RWPE1 (cell line): Measurements from ENCODE around the gene DNAJC6.

Source experiments
- CTCF ChIA-PET: fragments of 350-600 bp; sonication (Branson Sonifier 250); formaldehyde crosslinking; extraction: SDS; loops from one replicate; lab custom pipeline; 2021; lab: Yijun Ruan, JAX
- POLR2A ChIA-PET: fragments of 400-600 bp; formaldehyde crosslinking; extraction: SDS; loops from one replicate; lab custom pipeline; 2020; ENCODE audit warnings: antibody characterized with exemption; ENCODE audit not compliant: low non-redundant PET; lab: Yijun Ruan, JAX
- DNase-seq: peaks from one replicate; pipeline ENCODE4 v3.0.0; 2012; ENCODE audit warnings: low spot score
- H3K27ac ChIP-seq: fragments of 450-650 bp; 2 replicates; pipeline ENCODE4 v1.5.1; 2017
- CTCF ChIP-seq: fragments of 450-650 bp; conservative IDR thresholded peaks from 2 replicates; pipeline ENCODE4 v1.5.1; 2017; ENCODE audit warnings: low read depth, mild to moderate bottlenecking

DNAJC6 gene

GRCh38 chr1:65292861-65293593 is 16.3 kb upstream of the DNAJC6 start:
- no peak for TF ChIP-seq CTCF
- no peak for DNase-seq
- H3K27ac ChIP-seq, result no peak overlapping the region
- ChIA-PET CTCF (no interaction called here), POLR2A (no interaction called here)

GRCh38 chr1:65297706-65298105 is 11.6 kb upstream of the DNAJC6 start:
- POLR2A ChIA-PET, result no interaction called here
- no peak for TF ChIP-seq CTCF
- no peak for DNase-seq
- CTCF ChIA-PET, result no interaction called here
- H3K27ac ChIP-seq, result no peak overlapping the region

GRCh38 chr1:65299328-65299727 is 10.0 kb upstream of the DNAJC6 start:
- POLR2A ChIA-PET, result no interaction called here
- no peak for DNase-seq
- CTCF ChIA-PET, result interaction anchor here (0.6 kb wide), 1 partner anchor 18 kb away, joined by 3 read pairs; no protein-coding TSS in a partner anchor
- no peak for TF ChIP-seq CTCF
- H3K27ac ChIP-seq, result no peak overlapping the region

- ChIA-PET POLR2A (no interaction called here), CTCF (interaction anchor here (0.6 to 0.7 kb wide), 2 partner anchors 80 to 1138 kb away, joined by 9 to 10 read pairs; no protein-coding TSS in a partner anchor)
- no peak overlapping the region for H3K27ac ChIP-seq
- TF ChIP-seq CTCF, result no peak
- DNase-seq, result no peak
Observed at GRCh38 chr1:65308781-65309303, 501 bp upstream of the DNAJC6 start.

- ChIA-PET POLR2A (interaction anchor here (0.7 kb wide), 1 partner anchor 56 kb away, joined by 9 read pairs; no protein-coding TSS in a partner anchor), CTCF (interaction anchor here (0.6 to 0.9 kb wide), 3 partner anchors 228 to 421 kb away, joined by 3 to 4 read pairs (median 3); no protein-coding TSS in a partner anchor)
- no peak for DNase-seq
- TF ChIP-seq CTCF, result no peak
- no peak overlapping the region for H3K27ac ChIP-seq
Observed at GRCh38 chr1:65310078-65310587, 790 bp downstream of the DNAJC6 start.

- H3K27ac ChIP-seq, result no peak overlapping the region
- no peak for TF ChIP-seq CTCF
- ChIA-PET CTCF (no interaction called here), POLR2A (no interaction called here)
- no peak for DNase-seq
Observed at GRCh38 chr1:65311760-65312159, 2.4 kb downstream of the DNAJC6 start.
